ENCODE data around the gene ZNF827.

ZNF827 gene

GRCh38 chr4:145938618-145939440, at the start of gene ZNF827:
Gene ZNF827 (minus strand): TSS chr4:145938823. CDS start chr4:145938407, 416 bp downstream.
- Histone ChIP-seq H3K27ac (peak within 1 kb of the TSS; percentile 34 to 95 (median 91)), H3K4me3 (peak within 1 kb of the TSS; percentile 37 to 86 (median 66))

DNA sequence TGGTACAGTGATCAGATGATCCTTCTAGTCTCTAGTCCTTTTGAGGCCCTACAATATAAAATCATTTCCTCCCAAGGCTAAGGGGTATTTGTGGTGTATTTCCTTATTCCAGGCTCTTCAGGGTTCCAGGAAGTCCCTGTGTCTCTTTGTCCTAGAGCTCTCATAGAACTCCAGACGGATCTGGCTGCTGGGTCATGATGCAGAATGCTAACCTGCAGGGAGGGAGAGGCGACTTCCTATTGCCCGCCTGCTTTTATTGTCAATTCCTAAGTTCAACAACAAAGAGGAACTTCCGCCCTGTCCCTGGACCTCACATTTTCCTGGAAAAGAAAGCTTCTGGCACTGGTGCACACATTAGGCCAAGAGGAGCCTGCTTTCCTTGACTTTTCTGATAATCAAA, 45.9 kb upstream of the ZNF827 start:
- no peak overlapping the region for H3K4me3 ChIP-seq
- H3K27ac ChIP-seq: no peak overlapping the region

- Histone ChIP-seq H3K4me3 (no peak overlapping the region), H3K27ac (no peak overlapping the region)
These were observed 44.2 kb upstream of the ZNF827 start for GRCh38 chr4:145982791-145983190.

- Histone ChIP-seq H3K4me3 (no peak overlapping the region), H3K27ac (no peak overlapping the region)
These were observed 40.5 kb upstream of the ZNF827 start for GRCh38 chr4:145979160-145979559.

GRCh38 chr4:145976680-145977079, 38.1 kb upstream of the ZNF827 start:
- H3K4me3 ChIP-seq: no peak overlapping the region
- no peak overlapping the region for H3K27ac ChIP-seq

DNA sequence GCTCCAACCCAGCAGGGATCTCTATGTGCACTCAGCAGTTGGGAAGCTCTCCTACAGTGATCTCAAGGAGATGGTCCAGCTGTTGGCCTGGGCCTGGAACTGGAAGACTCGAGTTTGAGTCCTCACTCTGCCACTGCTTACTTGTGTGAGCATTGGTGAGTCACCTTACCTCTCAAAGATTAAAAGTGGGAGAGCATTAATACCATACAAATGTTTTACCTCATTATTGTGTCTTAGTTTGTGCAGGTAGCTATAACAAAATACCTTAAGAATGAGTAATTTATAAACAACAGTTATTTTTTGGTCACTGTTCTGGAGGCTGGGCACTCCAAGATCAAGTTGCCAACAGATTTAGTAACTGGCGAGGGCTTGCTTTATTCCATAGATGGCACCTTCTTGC, 21.4 kb upstream of the ZNF827 start:
- no peak overlapping the region for H3K4me3 ChIP-seq
- H3K27ac ChIP-seq: no peak overlapping the region

- Histone ChIP-seq H3K27ac (no peak overlapping the region), H3K4me3 (no peak overlapping the region)
These were observed 18.7 kb upstream of the ZNF827 start for GRCh38 chr4:145957302-145957701.

DNA sequence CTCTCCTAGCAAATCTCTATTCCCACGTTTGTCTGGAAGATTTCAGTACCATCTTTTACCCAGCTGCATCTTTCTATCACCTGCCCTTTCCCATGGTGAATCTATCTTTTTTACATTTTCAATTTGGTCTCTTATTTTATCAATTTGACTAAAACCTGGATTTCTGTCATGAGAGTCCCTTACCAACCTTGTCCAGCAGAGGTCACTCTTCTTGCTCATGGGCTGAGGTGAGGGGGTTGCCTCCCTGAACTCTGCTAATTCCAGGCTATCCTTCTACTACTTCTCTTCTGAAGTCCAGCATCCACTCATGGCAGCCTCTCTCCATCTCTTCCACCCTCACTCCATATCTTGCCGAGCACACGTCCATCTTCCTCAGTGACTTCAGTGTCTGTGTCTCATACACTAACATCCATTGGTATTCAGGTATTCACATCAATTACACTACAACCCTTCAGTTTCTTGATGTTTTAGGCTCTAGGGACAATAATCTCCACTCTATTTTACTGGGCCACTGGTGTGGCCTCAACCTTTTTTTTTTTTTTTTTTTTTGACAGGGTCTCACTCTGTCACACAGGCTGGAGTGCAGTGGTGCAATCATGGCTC, 17.8 kb upstream of the ZNF827 start:
- Histone ChIP-seq H3K27ac (no peak overlapping the region), H3K4me3 (no peak overlapping the region)

DNA sequence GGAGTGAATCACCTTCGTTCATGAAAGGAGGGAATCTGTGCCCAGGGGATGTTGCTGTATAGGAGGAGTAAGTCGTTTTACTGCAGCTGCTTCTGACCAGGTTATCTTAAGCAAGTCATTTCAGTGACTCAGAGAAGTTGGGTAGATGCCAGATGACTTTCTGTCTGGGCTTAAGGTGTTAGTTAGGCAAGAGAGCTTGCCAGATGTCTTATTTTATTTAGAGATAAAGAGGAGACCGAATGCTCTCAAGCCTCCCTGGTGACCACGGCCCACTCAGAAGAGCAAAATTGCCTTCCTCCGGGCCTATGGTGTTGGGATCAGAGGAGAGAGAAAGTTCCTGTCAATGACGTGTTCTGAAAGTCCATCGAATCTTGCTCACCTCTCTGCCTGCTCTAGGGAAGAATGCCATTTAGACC, 16.3 kb upstream of the ZNF827 start:
- H3K27ac ChIP-seq: no peak overlapping the region
- H3K4me3 ChIP-seq: no peak overlapping the region

DNA sequence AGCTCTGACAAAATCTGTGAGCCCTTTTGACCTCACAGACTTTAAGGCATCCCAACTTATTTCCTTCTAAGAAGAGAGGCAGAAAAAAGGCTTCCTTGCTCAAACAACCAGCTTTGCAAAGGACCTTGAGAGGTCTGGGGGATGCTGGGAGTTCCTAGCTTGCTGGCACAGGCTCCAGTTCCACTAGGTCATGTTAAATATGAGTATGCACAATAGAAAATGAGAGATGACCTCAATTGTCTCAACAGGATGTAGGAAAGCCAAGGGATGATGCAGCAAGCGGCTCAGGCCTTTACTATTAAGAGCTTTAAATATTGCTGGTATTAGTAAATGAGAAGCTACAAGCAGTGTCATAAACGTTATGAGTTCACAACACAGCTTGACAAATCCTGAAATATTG, 13.3 kb upstream of the ZNF827 start:
- Histone ChIP-seq H3K4me3 (no peak overlapping the region), H3K27ac (no peak overlapping the region)

- no peak overlapping the region for H3K27ac ChIP-seq
- no peak overlapping the region for H3K4me3 ChIP-seq
These were observed 7.0 kb upstream of the ZNF827 start for GRCh38 chr4:145945431-145946155.

- H3K27ac ChIP-seq: no peak overlapping the region
These were observed 6.3 kb upstream of the ZNF827 start for GRCh38 chr4:145944886-145945285.

DNA sequence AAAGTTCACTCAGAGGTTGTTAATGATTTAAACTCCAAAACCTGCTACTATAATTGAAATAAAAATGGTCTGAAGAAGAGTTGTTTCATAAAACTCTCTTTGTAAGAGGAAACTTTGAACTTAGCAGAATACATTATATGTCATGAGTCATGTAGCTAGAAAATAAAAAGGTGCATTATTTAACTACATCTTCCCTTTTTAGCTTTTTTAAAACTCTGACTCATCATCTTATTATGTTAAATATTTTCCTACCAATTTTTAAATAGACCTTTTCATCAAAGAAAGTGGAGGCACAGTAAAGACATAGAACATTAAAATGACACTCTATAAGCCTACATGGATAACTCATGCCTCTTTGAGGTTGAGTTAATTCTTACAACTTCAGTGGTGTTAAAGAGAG, 1.2 kb upstream of the ZNF827 start:
- Histone ChIP-seq H3K4me3 (no peak overlapping the region), H3K27ac (no peak overlapping the region)

More at GRCh38 chr4:145944886-145945285, 6.3 kb upstream of the ZNF827 start:
- H3K4me3 ChIP-seq: no peak overlapping the region

- H3K27ac ChIP-seq: no peak overlapping the region
- no peak overlapping the region for H3K4me3 ChIP-seq
These were observed 773 bp upstream of the ZNF827 start for GRCh38 chr4:145939441-145939750.

DNA sequence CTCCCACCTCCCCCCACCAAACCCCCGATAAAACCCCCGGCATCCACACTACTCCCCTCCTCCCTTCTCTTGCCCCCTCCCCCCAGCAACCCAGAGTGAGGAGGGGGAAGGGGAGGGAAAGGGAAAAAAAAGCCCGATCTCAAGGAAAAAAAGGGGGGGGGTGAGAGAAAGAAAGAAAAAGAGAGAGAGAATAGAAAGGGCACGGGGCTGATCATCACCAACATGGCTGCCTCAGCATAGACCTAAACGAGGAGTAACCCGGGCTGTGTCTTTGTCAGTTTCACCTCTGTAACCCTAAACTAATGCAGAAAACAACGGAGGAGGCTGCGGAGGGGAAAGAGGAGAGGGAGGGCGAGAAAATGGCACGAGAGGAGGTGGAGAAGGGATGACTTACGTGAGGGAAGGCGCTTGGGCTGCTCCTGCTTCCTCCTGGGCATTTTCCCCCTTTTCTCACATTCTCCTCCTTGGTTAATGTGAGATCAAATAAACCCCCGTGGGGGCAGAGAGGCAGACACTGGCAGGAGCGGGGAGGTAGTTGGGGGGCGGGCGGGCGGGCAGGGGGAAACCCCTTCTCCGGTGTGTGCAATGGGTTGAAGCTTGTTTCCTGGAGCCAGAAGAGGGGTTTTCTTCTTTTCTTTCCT, 532 bp downstream of the ZNF827 start:
- peak overlapping the region; percentile 34 to 95 (median 91) for H3K27ac ChIP-seq
- H3K4me3 ChIP-seq: peak overlapping the region; percentile 37 to 86 (median 66)

DNA sequence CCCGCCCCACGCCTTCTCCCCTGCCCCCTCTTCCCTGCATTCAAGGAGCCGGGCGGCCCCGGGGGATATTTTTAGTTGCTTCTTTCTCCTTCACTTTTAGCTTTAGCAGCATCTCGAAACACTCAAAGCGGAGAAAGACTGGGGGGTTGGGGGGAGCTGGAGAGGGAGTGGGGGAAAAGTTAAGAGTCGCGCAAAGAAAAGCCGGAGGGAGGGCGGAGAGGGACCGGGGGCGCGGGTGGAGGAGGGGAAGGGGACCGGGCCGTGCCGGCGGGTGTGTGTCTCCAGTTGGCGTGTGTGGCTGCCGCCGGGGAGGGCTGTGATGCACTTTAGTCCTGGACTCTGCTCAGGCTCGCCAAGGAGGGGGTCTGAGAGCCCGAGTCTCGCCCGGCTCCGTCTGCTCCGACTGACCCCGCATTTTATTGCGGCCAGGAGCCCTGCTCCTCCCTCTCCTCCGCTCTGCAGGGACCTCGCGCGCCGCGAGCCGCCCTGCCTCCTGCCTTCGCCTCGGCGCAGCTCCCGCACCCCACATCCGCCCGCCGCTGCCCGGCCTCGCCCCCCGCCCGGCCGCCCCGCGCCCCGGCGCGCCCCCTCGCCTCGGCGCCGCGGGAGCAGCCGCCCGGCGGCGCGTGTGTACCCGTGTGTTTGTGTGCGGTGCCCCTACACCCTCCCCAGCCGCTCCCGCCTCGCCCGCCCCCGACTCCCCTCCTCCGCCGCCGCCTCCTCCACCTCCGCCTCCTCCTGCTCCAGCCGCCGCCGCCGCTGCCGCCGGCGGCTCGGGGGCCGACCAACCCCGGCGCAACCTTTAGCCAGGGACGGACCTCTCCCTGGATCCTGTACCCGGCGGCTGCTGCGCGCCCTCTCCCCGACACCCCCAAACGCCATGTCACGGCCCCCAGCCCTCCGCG, 1.4 kb downstream of the ZNF827 start:
- peak overlapping the region; percentile 34 to 95 (median 91) for H3K27ac ChIP-seq
- H3K4me3 ChIP-seq: peak overlapping the region; percentile 37 to 86 (median 66)

GRCh38 chr4:145936142-145936996, 2.3 kb downstream of the ZNF827 start:
- Histone ChIP-seq H3K4me3 (peak overlapping the region; percentile 37 to 86 (median 66)), H3K27ac (peak overlapping the region in 20 of 21 experiments; percentile 61 to 95 (median 91))
